NCI-H128 (cell line): ENCODE measurements around the gene SYN1.

Experiments
- DNase-seq: peaks from one replicate; lab custom pipeline; 2025; ENCODE audit not compliant: unreplicated experiment; lab: John Stamatoyannopoulos, UW

SYN1 gene

GRCh38 chrX:47597222-47597621, 22.4 kb downstream of the SYN1 start:
- DNase-seq = no peak

GRCh38 chrX:47596256-47596655, 23.4 kb downstream of the SYN1 start:
- DNase-seq = no peak

- DNase-seq = no peak
Observed at GRCh38 chrX:47595716-47596251, 23.9 kb downstream of the SYN1 start.

- no peak for DNase-seq
Observed at GRCh38 chrX:47593522-47593921, 26.1 kb downstream of the SYN1 start.

GRCh38 chrX:47590984-47591383, 28.7 kb downstream of the SYN1 start:
- DNase-seq = no peak

- no peak for DNase-seq
Observed at GRCh38 chrX:47587906-47588735, 31.5 kb downstream of the SYN1 start.

GRCh38 chrX:47587091-47587891, 32.4 kb downstream of the SYN1 start:
- no peak for DNase-seq

GRCh38 chrX:47586043-47586787, 33.4 kb downstream of the SYN1 start:
- DNase-seq = no peak

GRCh38 chrX:47585273-47585672, 34.4 kb downstream of the SYN1 start:
- DNase-seq = no peak

GRCh38 chrX:47584714-47585113, 34.9 kb downstream of the SYN1 start:
- no peak for DNase-seq

- no peak for DNase-seq
Observed at GRCh38 chrX:47583240-47583861, 36.3 kb downstream of the SYN1 start.

GRCh38 chrX:47581731-47582647, 37.7 kb downstream of the SYN1 start, which contains the start of gene TIMP1:
Gene TIMP1, plus strand, starts transcription at chrX:47582436. Its CDS starts 980 bp downstream, at chrX:47583416.
- no peak for DNase-seq

GRCh38 chrX:47579537-47579936, 40.1 kb downstream of the SYN1 start:
- no peak for DNase-seq

- no peak for DNase-seq
Observed at GRCh38 chrX:47578692-47579091, 41.0 kb downstream of the SYN1 start.

GRCh38 chrX:47577901-47578300, 41.8 kb downstream of the SYN1 start:
- DNase-seq = no peak

GRCh38 chrX:47577424-47577823, 42.2 kb downstream of the SYN1 start:
- DNase-seq = no peak

GRCh38 chrX:47576021-47576898, 43.4 kb downstream of the SYN1 start:
- no peak for DNase-seq

GRCh38 chrX:47574547-47575301, 44.9 kb downstream of the SYN1 start:
- no peak for DNase-seq
